ENCODE measurements around the gene GJD3. TPM values are rescaled to one million over a fixed set of nuclear protein-coding genes. Genes with fewer than 3 reads are reported as not detected.

The GJD3 gene
- total RNA-seq, 4 donors from 2014 or later, result 0.98 to 1.2 TPM; not detected in 2

DNA sequence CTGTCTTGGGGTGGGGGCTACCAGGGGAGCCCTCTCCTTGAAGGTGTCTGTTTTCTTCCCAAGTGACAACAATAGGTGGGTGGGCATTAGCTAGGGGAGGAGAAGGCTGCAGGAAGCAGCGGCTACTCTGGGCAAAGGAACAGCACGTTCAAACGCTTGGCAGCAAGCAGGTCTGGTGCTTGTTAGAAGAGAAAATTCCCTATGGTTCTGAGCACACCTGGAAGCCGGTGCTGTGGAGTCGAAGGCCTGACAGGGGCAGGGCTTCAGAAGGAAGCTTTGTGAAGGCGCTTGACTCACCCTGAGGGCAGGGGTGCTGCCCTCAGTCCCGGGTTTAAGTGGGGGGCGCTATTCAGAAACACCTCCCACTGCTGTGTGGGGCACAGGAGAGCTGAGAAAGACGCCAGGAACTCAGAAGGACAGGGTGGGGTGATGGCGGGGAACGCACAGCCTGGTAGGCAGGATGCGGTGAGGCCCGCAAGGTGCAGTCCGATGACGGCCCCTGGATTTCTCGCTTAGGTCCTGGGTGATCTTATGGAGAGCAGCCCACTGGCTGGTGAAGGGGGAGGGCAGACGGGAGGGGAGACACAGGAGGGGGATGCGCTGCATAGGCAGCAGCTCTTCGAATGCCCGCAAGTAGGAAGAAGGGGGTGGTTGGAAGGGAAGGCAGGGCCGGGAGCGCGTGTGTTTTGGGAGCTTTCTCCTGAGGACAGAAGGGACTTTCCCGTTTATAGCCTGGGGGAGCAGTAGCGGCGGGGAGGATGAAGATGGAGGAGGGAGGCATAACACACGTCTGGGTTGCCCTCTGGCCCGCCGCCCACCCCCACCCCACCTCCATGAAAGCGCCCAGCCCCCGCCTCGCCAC lies 3.2 kb downstream of the GJD3 start:
- ATAC-seq (no peak), DNase-seq (no peak)
- Histone ChIP-seq H3K36me3 (peaks cover 0 to 5% of the 10 kb centered on the region in 2 donors), H3K27ac (no peak overlapping the region), H3K9me3 (no peaks in the 10 kb centered on the region), H3K4me3 (no peak overlapping the region), H3K27me3 (no peaks in the 10 kb centered on the region), H3K4me1 (peaks cover 6% of the 10 kb centered on the region in 2 donors)
- TF ChIP-seq CTCF (IDR thresholded peaks at IDR 0.05 in 4 of 5, conservative IDR thresholded peaks at IDR 0.05 in 1 of 5) (no peak), POLR2A (IDR thresholded peaks at IDR 0.05) (no peak)
- in situ Hi-C loops (cut with MboI; ENCODE audit: low sequenced_read_pairs in 4 of 4), result loop anchor here in 1 of 4 donors (25.0 kb wide), 1 partner anchor 149 kb away; the partner anchor contains the start of gene WIPF2
- intact Hi-C loops (cut with DNase I; ENCODE audit: low total_unique reads), result loop anchor here (5.0 kb wide), 1 partner anchor 71 kb away; no protein-coding TSS in a partner anchor

GRCh38 chr17:40360091-40360490 lies 4.4 kb downstream of the GJD3 start:
- in situ Hi-C loops (cut with MboI; ENCODE audit: low sequenced_read_pairs in 4 of 4), result loop anchor here in 1 of 4 donors (25.0 kb wide), 1 partner anchor 148 kb away; the partner anchor contains the start of gene WIPF2
- ATAC-seq (no peak), DNase-seq (no peak)
- peaks cover 0 to 16% of the 10 kb centered on the region in 2 donors for H3K36me3 ChIP-seq
- H3K4me3 ChIP-seq, result no peak overlapping the region
- no peaks in the 10 kb centered on the region for H3K27me3 ChIP-seq
- intact Hi-C loops (cut with DNase I; ENCODE audit: low total_unique reads), result loop anchor here (5.0 kb wide), 1 partner anchor 72 kb away; no protein-coding TSS in a partner anchor
- no peak overlapping the region for H3K27ac ChIP-seq
- TF ChIP-seq POLR2A (IDR thresholded peaks at IDR 0.05) (no peak), CTCF (IDR thresholded peaks at IDR 0.05 in 4 of 5, conservative IDR thresholded peaks at IDR 0.05 in 1 of 5) (no peak)
- peaks cover 6 to 7% of the 10 kb centered on the region in 2 donors for H3K4me1 ChIP-seq
- H3K9me3 ChIP-seq, result no peaks in the 10 kb centered on the region

- Histone ChIP-seq H3K27me3 (no peaks in the 10 kb centered on the region), H3K4me3 (no peak overlapping the region), H3K36me3 (peaks cover 0 to 27% of the 10 kb centered on the region in 2 donors), H3K9me3 (no peaks in the 10 kb centered on the region), H3K4me1 (peaks cover 6 to 10% of the 10 kb centered on the region in 2 donors), H3K27ac (peak overlapping the region in 3 of 4 donors; percentile 38 to 66 (median 55))
- in situ Hi-C loops (cut with MboI; ENCODE audit: low sequenced_read_pairs in 4 of 4) (loop anchor here in 3 of 4 donors (5.0 to 25.0 kb wide), 4 partner anchors 54 to 154 kb away; partner anchors contain the start of gene WIPF2 (in 1 of the 3)), intact Hi-C loops (cut with DNase I; ENCODE audit: low total_unique reads) (loop anchor here (1.0 to 10.0 kb wide), 5 partner anchors 39 to 202 kb away; no protein-coding TSS in a partner anchor)
- peak; percentile 95 to 98 (median 96) for TF ChIP-seq CTCF (IDR thresholded peaks at IDR 0.05 in 4 of 5, conservative IDR thresholded peaks at IDR 0.05 in 1 of 5)
- no peak for TF ChIP-seq POLR2A (IDR thresholded peaks at IDR 0.05)
- ATAC-seq (peak; percentile 63 to 76), DNase-seq (peak; percentile 71 to 85)
These were observed 6.1 kb downstream of the GJD3 start for GRCh38 chr17:40358323-40359038.

DNA sequence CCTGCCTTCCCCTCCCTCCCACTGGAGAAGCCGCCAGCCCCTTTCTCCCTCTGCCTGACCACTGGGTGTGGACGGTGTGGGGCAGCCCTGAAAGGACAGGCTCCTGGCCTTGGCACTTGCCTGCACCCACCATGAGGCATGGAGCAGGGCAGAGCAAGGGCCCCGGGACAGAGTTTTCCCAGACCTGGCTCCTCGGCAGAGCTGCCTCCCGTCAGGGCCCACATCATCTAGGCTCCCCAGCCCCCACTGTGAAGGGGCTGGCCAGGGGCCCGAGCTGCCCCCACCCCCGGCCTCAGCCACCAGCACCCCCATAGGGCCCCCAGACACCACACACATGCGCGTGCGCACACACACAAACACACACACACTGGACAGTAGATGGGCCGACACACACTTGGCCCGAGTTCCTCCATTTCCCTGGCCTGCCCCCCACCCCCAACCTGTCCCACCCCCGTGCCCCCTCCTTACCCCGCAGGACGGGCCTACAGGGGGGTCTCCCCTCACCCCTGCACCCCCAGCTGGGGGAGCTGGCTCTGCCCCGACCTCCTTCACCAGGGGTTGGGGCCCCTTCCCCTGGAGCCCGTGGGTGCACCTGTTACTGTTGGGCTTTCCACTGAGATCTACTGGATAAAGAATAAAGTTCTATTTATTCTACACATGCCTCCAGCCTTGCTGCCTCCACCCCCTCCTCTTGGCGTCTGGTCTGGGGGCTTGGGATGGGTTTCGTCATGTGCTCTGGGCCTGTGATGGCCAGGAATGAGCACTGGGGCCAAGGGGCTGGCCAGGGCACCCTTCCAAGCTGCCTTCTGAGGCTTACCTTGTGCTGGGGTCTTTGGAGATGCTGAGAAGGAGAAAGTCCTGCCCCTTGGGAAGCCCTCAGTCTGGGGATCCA lies 7.3 kb downstream of the GJD3 start:
- in situ Hi-C loops (cut with MboI; ENCODE audit: low sequenced_read_pairs in 4 of 4) (loop anchor here in 3 of 4 donors (5.0 to 25.0 kb wide), 4 partner anchors 55 to 152 kb away; partner anchors contain the start of gene WIPF2 (in 1 of the 3)), intact Hi-C loops (cut with DNase I; ENCODE audit: low total_unique reads) (loop anchor here (5.0 to 10.0 kb wide), 2 partner anchors 40 to 152 kb away; no protein-coding TSS in a partner anchor)
- ATAC-seq, result no peak
- no peak for DNase-seq
- TF ChIP-seq POLR2A (IDR thresholded peaks at IDR 0.05) (no peak), CTCF (IDR thresholded peaks at IDR 0.05 in 4 of 5, conservative IDR thresholded peaks at IDR 0.05 in 1 of 5) (no peak)
- Histone ChIP-seq H3K36me3 (peaks cover 0 to 37% of the 10 kb centered on the region in 2 donors), H3K4me1 (peaks cover 4 to 10% of the 10 kb centered on the region in 2 donors), H3K27ac (peak overlapping the region; percentile 33 to 69 (median 52)), H3K9me3 (no peaks in the 10 kb centered on the region), H3K27me3 (no peaks in the 10 kb centered on the region), H3K4me3 (no peak overlapping the region)
